H1 (cell line): ENCODE data around the gene HOXB9. TPM values are rescaled to one million over a fixed set of nuclear protein-coding genes. Genes with fewer than 3 reads are reported as not detected.

Experiments used
- CTCF ChIA-PET: fragments of 300-600 bp; sonication (Branson Sonifier 250); formaldehyde crosslinking; loops from one replicate; lab custom pipeline; 2021; ENCODE audit not compliant: partially characterized antibody; lab: Charles Lee
- POLR2A ChIA-PET: fragments of 300-600 bp; sonication (Branson Sonifier 250); formaldehyde crosslinking; loops from one replicate; lab custom pipeline; 2021; ENCODE audit warnings: inconsistent platforms; ENCODE audit not compliant: partially characterized antibody; lab: Charles Lee
- DNase-seq, 2 experiments: peaks; one replicate each; pipeline versions ENCODE4 v3.0.0 to v3.0.0-alpha.2; 2010 to 2022; ENCODE audit warnings: low spot score in 2 of 2, low read depth in 1 of 2, mixed read lengths in 1 of 2
- FAIRE-seq: peaks from 2 replicates; lab custom pipeline; 2011; peaks lifted over from hg19 to GRCh38; lab: Jason Lieb, UNC
- H2AFZ ChIP-seq: 2 replicates; pipeline ENCODE4 v1.8.1; 2012; ENCODE audit warnings: low read length, inconsistent platforms
- H2AK5ac ChIP-seq: 2 replicates; pipeline ENCODE4 v1.6.1; 2013; ENCODE audit warnings: low read depth, low read length
- H2BK120ac ChIP-seq: replicated peaks from 2 replicates; pipeline ENCODE3; 2013; ENCODE audit warnings: low read depth, low read length, inconsistent platforms
- H2BK12ac ChIP-seq: 2 replicates; pipeline ENCODE4 v1.6.1; 2013; ENCODE audit warnings: low read depth, low read length
- H2BK15ac ChIP-seq: 2 replicates; pipeline ENCODE4 v1.6.1; 2013; ENCODE audit warnings: low read length
- H2BK20ac ChIP-seq: 2 replicates; pipeline ENCODE4 v1.6.1; 2013; ENCODE audit warnings: low read length
- H2BK5ac ChIP-seq: 2 replicates; pipeline ENCODE4 v1.6.1; 2013; ENCODE audit warnings: low read depth, low read length
- H3K14ac ChIP-seq: 2 replicates; pipeline ENCODE4 v1.6.1; 2013; ENCODE audit warnings: inconsistent platforms; ENCODE audit not compliant: insufficient read length
- H3K18ac ChIP-seq: 2 replicates; pipeline ENCODE4 v1.6.1; 2013; ENCODE audit warnings: low read length; ENCODE audit errors: extremely low read depth
- H3K23ac ChIP-seq: 2 replicates; pipeline ENCODE4 v1.6.1; 2013; ENCODE audit warnings: inconsistent platforms; ENCODE audit not compliant: insufficient read length
- H3K23me2 ChIP-seq: 2 replicates; pipeline ENCODE4 v1.6.1; 2013; ENCODE audit warnings: low read depth, low read length
- H3K27ac ChIP-seq: 2 replicates; pipeline ENCODE4 v1.6.1; 2011; ENCODE audit warnings: low read depth, low read length, inconsistent platforms
- H3K27me3 ChIP-seq, 4 experiments: replicated peaks in 1 of 4; 1 replicate in 1 of 4; 2 replicates in 3 of 4; pipeline versions ENCODE4 v1.6.1 to v1.8.1; 2011 to 2013; ENCODE audit warnings: low read length in 3 of 4, mild to moderate bottlenecking in 3 of 4, inconsistent platforms in 2 of 4, mixed read lengths in 2 of 4, moderate library complexity in 1 of 4; ENCODE audit not compliant: control insufficient read depth in 3 of 4, insufficient read depth in 3 of 4; ENCODE audit errors: extremely low read depth in 1 of 4
- H3K36me3 ChIP-seq, 4 experiments: 2 replicates each; pipeline versions ENCODE4 v1.6.1 to v1.8.1; 2011 to 2013; ENCODE audit warnings: mild to moderate bottlenecking in 4 of 4, low read length in 3 of 4, moderate library complexity in 2 of 4, control low read depth in 1 of 4, inconsistent platforms in 1 of 4; ENCODE audit not compliant: insufficient read depth in 4 of 4, control insufficient read depth in 2 of 4
- H3K4ac ChIP-seq: replicated peaks from 2 replicates; pipeline ENCODE3; 2013; ENCODE audit warnings: low read length, low read depth, mixed read lengths, inconsistent platforms; ENCODE audit not compliant: insufficient read length
- H3K4me1 ChIP-seq, 4 experiments: replicated peaks in 1 of 4; 1 replicate in 1 of 4; 2 replicates in 3 of 4; pipeline versions ENCODE4 v1.6.1 to v1.8.1; 2011 to 2013; ENCODE audit warnings: low read length in 3 of 4, inconsistent platforms in 2 of 4, mixed read lengths in 1 of 4; ENCODE audit not compliant: insufficient read depth in 4 of 4, control insufficient read depth in 3 of 4
- H3K4me2 ChIP-seq, 2 experiments: 2 replicates each; pipeline versions ENCODE4 v1.6.1 to v1.8.1; 2011 to 2013; ENCODE audit warnings: low read depth in 2 of 2, low read length in 2 of 2, control low read depth in 1 of 2, inconsistent platforms in 1 of 2, mild to moderate bottlenecking in 1 of 2; ENCODE audit not compliant: insufficient read depth in 1 of 2
- H3K4me3 ChIP-seq, 4 experiments: fragments of 200-600, 300-600 bp in 1 of 4; sonication (generic), shearing (Covaris generic), sonication (Bioruptor Twin) in 1 of 4; 2 replicates each; pipeline versions ENCODE4 v1.5.1 to v1.8.1; 2011 to 2016; ENCODE audit warnings: low read length in 4 of 4, low read depth in 3 of 4, control low read depth in 2 of 4, inconsistent platforms in 2 of 4, mild to moderate bottlenecking in 2 of 4, mixed read lengths in 1 of 4, moderate library complexity in 1 of 4; ENCODE audit not compliant: insufficient read depth in 2 of 4; ENCODE audit errors: extremely low read depth in 1 of 4
- H3K56ac ChIP-seq: replicated peaks from 2 replicates; pipeline ENCODE3; 2013; ENCODE audit warnings: low read depth, mild to moderate bottlenecking, mixed read lengths, low read length, inconsistent platforms; ENCODE audit not compliant: insufficient read length
- H3K79me1 ChIP-seq: 2 replicates; pipeline ENCODE4 v1.6.1; 2013; ENCODE audit warnings: low read depth, low read length, control low read depth
- H3K79me2 ChIP-seq, 2 experiments: 2 replicates each; pipeline versions ENCODE4 v1.6.1 to v1.8.1; 2012 to 2013; ENCODE audit warnings: low read length in 2 of 2, mild to moderate bottlenecking in 2 of 2, inconsistent platforms in 1 of 2; ENCODE audit not compliant: insufficient read depth in 2 of 2, control insufficient read depth in 1 of 2
- H3K9ac ChIP-seq, 4 experiments: replicated peaks in 1 of 4; 1 replicate in 1 of 4; 2 replicates in 3 of 4; pipeline versions ENCODE4 v1.6.1 to v1.8.1; 2011 to 2013; ENCODE audit warnings: low read depth in 3 of 4, low read length in 3 of 4, control low read depth in 2 of 4, mild to moderate bottlenecking in 2 of 4, moderate library complexity in 2 of 4, inconsistent platforms in 1 of 4; ENCODE audit errors: extremely low read depth in 1 of 4
- H3K9me3 ChIP-seq, 2 experiments: 2 replicates each; pipeline versions ENCODE4 v1.6.1 to v1.8.1; 2012 to 2013; ENCODE audit warnings: mild to moderate bottlenecking in 2 of 2, moderate library complexity in 2 of 2, control low read depth in 1 of 2, inconsistent platforms in 1 of 2, low read depth in 1 of 2, low read length in 1 of 2, mixed read lengths in 1 of 2; ENCODE audit not compliant: insufficient read depth in 2 of 2
- H4K20me1 ChIP-seq, 2 experiments: replicated peaks in 1 of 2; 2 replicates each; pipeline versions ENCODE3 to v1.8.1; 2011 to 2013; ENCODE audit warnings: inconsistent platforms in 2 of 2, low read length in 2 of 2, mild to moderate bottlenecking in 1 of 2; ENCODE audit not compliant: insufficient read depth in 2 of 2, control insufficient read depth in 1 of 2
- H4K5ac ChIP-seq: 2 replicates; pipeline ENCODE4 v1.6.1; 2013; ENCODE audit warnings: low read length, low read depth, mixed read lengths, inconsistent platforms; ENCODE audit not compliant: insufficient read length
- H4K8ac ChIP-seq: 2 replicates; pipeline ENCODE4 v1.8.0; 2013; ENCODE audit warnings: mild to moderate bottlenecking, moderate library complexity, low read length, inconsistent platforms; ENCODE audit not compliant: insufficient read depth; ENCODE audit errors: extremely low read depth
- H4K91ac ChIP-seq: replicated peaks from 2 replicates; pipeline ENCODE3; 2013; ENCODE audit warnings: low read length, mixed read lengths, inconsistent platforms; ENCODE audit not compliant: insufficient read length
- CBX5 ChIP-seq: fragments of 300-800, 300-1000 bp; sonication (generic); IDR thresholded peaks from 2 replicates; pipeline ENCODE4 v1.7.1; 2016; ENCODE audit warnings: antibody characterized with exemption, low read length, low read depth
- CHD2 ChIP-seq: IDR thresholded peaks from 2 replicates; pipeline ENCODE4 v1.6.1; 2012; ENCODE audit warnings: low read length, improper control_type of control experiment
- RAD21 ChIP-seq, 2 experiments: IDR thresholded peaks in 1 of 2; conservative IDR thresholded peaks in 1 of 2; 2 replicates each; pipeline ENCODE4 v1.6.1; 2011; ENCODE audit warnings: low read depth in 2 of 2, low read length in 2 of 2, improper control_type of control experiment in 1 of 2, inconsistent platforms in 1 of 2, mild to moderate bottlenecking in 1 of 2, moderate library complexity in 1 of 2
- SIN3A ChIP-seq, 2 experiments: IDR thresholded peaks in 1 of 2; conservative IDR thresholded peaks in 1 of 2; 2 replicates each; pipeline ENCODE4 v1.6.1; 2011 to 2012; ENCODE audit warnings: low read length in 2 of 2, improper control_type of control experiment in 1 of 2, low read depth in 1 of 2, mild to moderate bottlenecking in 1 of 2
- TEAD4 ChIP-seq: IDR thresholded peaks from 2 replicates; pipeline ENCODE4 v1.6.1; 2012; ENCODE audit warnings: low read depth, low read length, inconsistent platforms, mixed read lengths
- WGBS, 2 experiments: shearing (Covaris generic) in 1 of 2; methylation state at CpG; one replicate each; pipeline versions ENCODE4 v1.1.6 to v1.1.7; 2013 to 2015; ENCODE audit warnings: low lambda C conversion rate in 2 of 2, mixed read lengths in 2 of 2, inconsistent platforms in 1 of 2, low coverage in 1 of 2, missing lambda C conversion rate in 1 of 2; ENCODE audit not compliant: insufficient replicate concordance in 2 of 2, insufficient coverage in 1 of 2, insufficient read length in 1 of 2; ENCODE audit errors: extremely low coverage in 1 of 2, missing lambda C conversion rate in 1 of 2; 5-methylcytosine and 5-hydroxymethylcytosine counted together
- polyA plus RNA-seq, 7 experiments: library from polyadenylated mRNA; depleted of rRNA in 3 of 7; stranded (reverse) in 5 of 7; unstranded in 2 of 7; fragments of >200 nt in 5 of 7; fragments of 200-250 nt in 2 of 7; gene quantifications; 1 replicate in 5 of 7; 2 replicates in 1 of 7; 4 replicates in 1 of 7; pipeline versions ENCODE4 v1.2.1 to v1.2.3, GENCODE V29; 2011 to 2013; ENCODE audit warnings: missing spikeins in 2 of 7, mixed read lengths in 2 of 7
- total RNA-seq: library from RNA; stranded (reverse); fragmentation: NEBNext Ultra II Directional; extraction: Animal tissue kit (Norgen Biotek cat#: 25700); gene quantifications from 2 replicates; pipeline ENCODE4 v1.2.1, GENCODE V29; 2021
- TF ChIP-seq, protein P1 (sequence below), 3 experiments: IDR thresholded peaks; 1 replicate in 2 of 3; 2 replicates in 1 of 3; pipeline versions ENCODE4 v1.5.1 to v1.6.1; 2011; ENCODE audit warnings: low read length in 3 of 3, mild to moderate bottlenecking in 3 of 3, inconsistent platforms in 2 of 3, low read depth in 1 of 3, moderate library complexity in 1 of 3; ENCODE audit not compliant: insufficient read depth in 1 of 3; ENCODE audit errors: control extremely low read depth in 1 of 3

The HOXB9 gene
- total and polyA plus RNA-seq, 2 of the 8 experiments (the other 6 are each of a cell fraction or from before 2014, with no cell fraction given), result not detected

DNA sequence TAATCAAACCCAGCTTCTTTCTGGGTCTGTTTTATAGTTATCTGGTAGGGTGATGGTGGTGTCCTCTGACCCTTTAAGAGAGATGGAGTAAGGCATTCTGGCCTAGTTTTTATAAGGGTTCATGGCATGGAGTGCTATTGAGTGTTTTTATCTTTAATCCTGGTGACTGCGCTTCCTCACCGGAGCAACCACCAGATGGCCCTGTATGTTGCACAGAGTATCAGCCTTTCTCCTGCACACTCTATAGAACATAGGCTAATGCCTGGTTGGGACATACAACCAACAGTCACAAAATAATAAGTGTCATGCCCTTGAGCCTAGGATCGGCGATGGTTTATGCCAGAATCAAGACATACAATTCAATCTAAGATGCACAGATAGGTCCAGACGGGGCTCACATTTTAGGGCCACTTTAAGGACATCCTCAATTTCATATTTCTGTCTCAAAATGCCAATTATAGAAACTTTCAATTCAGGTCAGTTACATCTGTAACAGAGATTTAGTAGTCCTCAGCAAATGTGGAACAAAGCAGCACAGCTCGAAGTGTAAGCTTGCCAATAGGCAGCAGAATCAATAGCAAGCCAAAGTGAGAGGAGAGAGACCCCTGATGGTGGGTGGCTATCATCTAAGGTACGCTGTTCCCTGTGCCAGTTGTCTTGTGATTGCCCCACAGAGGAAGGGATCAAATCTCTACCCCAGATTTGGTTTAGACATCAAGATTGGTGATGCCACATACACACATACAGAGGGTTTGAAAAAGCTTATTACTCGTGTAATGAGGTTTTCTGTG, 37.2 kb upstream of the HOXB9 start:
- Histone ChIP-seq H3K79me2 (no peaks in the 10 kb centered on the region), H2BK5ac (no peak overlapping the region), H4K8ac (no peak overlapping the region), H3K4me3 (no peak overlapping the region), H3K56ac (no peak overlapping the region), H3K27ac (no peak overlapping the region), H3K18ac (no peak overlapping the region), H2AFZ (no peak overlapping the region), H3K23me2 (no peaks in the 10 kb centered on the region), H3K79me1 (no peaks in the 10 kb centered on the region), H2BK12ac (no peak overlapping the region), H3K14ac (no peak overlapping the region), H4K5ac (no peak overlapping the region), H4K91ac (no peak overlapping the region), H2BK120ac (no peak overlapping the region), H3K36me3 (no peaks in the 10 kb centered on the region), H2BK15ac (no peak overlapping the region), H3K23ac (no peak overlapping the region), H3K4ac (no peak overlapping the region), H3K9ac (no peak overlapping the region), H2BK20ac (no peak overlapping the region), H3K27me3 (peaks cover 0 to 5% (median 0%) of the 10 kb centered on the region in 4 experiments; a peak in 1 of 7 replicates), H3K9me3 (no peaks in the 10 kb centered on the region), H4K20me1 (no peaks in the 10 kb centered on the region), H2AK5ac (no peak overlapping the region), H3K4me1 (no peaks in the 10 kb centered on the region), H3K4me2 (no peak overlapping the region)
- DNase-seq (no peak), FAIRE-seq (no peak)
- WGBS, 2 experiments, result 79% methylated on average over 8 of the region's 8 CpGs; no CpG with 5 or more reads in 1 of the 2 experiments
- ChIA-PET POLR2A (interaction anchor here (0.6 kb wide), 1 partner anchor 15 kb away, joined by 3 read pairs; no protein-coding TSS in a partner anchor), CTCF (interaction anchor here (0.6 to 3.7 kb wide), 25 partner anchors 8 to 545 kb away, joined by 3 to 16 read pairs (median 4); no protein-coding TSS in a partner anchor)
- TF ChIP-seq SIN3A (conservative IDR thresholded peaks at IDR 0.05 in 1 of 2, IDR thresholded peaks at IDR 0.05 in 1 of 2; ENCODE audit: low read depth in 1 of 2, low read length in 2 of 2) (no peak), RAD21 (IDR thresholded peaks at IDR 0.05 in 1 of 2, conservative IDR thresholded peaks at IDR 0.05 in 1 of 2; ENCODE audit: low read depth in 2 of 2, low read length in 2 of 2) (peak in 1 of 2 experiments; percentile 41; a peak in 1 of 4 replicates), TEAD4 (no peak), CBX5 (no peak), CHD2 (no peak)
- TF ChIP-seq, protein P1, sequence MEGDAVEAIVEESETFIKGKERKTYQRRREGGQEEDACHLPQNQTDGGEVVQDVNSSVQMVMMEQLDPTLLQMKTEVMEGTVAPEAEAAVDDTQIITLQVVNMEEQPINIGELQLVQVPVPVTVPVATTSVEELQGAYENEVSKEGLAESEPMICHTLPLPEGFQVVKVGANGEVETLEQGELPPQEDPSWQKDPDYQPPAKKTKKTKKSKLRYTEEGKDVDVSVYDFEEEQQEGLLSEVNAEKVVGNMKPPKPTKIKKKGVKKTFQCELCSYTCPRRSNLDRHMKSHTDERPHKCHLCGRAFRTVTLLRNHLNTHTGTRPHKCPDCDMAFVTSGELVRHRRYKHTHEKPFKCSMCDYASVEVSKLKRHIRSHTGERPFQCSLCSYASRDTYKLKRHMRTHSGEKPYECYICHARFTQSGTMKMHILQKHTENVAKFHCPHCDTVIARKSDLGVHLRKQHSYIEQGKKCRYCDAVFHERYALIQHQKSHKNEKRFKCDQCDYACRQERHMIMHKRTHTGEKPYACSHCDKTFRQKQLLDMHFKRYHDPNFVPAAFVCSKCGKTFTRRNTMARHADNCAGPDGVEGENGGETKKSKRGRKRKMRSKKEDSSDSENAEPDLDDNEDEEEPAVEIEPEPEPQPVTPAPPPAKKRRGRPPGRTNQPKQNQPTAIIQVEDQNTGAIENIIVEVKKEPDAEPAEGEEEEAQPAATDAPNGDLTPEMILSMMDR (IDR thresholded peaks at IDR 0.05; ENCODE audit: control extremely low read depth in 1 of 3, insufficient read depth in 1 of 3, low read depth in 1 of 3, low read length in 3 of 3), result peak; percentile 26 to 40 (median 32); a peak in 3 of 4 replicates
